Stimulated activated CD8-positive, alpha-beta memory T cell treated with anti-CD3 and anti-CD28 coated beads, Interleukin-2, amount 100 ng/mL, for 1 hour (primary cell): ENCODE data around the gene UBE2D2.

Experiments used
- DNase-seq, 2 donors: peaks; one replicate each; pipeline ENCODE4 v3.0.0-alpha.2; 2020; ENCODE audit warnings: low read depth in 2 of 2

Gene UBE2D2

DNA sequence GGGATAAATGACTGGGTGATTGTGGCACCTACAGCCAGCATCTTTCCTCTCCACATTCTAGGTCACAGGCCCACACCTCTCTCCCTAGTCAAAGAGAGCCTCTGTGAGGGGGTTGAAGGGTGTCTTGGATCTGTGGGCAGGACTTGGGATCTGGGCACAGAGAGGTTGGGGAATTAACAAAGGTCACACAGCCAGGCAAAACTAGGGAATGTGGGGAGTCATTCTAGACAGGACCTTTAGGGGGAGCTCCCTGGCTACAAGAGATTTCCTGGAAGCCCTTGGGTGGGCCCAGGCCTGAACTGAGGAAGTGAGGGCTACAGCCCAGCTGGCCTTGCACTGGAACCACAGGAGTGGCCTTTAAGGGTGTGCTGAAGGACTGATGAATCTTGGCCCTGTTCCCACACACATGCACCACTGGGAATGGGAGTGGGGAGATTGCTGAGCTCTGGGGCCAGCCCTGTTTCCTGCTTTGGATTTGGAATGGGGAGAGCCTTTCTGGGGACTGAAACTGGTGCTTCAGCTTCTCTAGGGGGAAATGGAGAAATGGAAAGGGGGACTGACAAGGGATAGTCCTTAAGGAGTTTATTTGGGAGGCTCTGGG, 74.6 kb downstream of the UBE2D2 start:
- DNase-seq = no peak

DNA sequence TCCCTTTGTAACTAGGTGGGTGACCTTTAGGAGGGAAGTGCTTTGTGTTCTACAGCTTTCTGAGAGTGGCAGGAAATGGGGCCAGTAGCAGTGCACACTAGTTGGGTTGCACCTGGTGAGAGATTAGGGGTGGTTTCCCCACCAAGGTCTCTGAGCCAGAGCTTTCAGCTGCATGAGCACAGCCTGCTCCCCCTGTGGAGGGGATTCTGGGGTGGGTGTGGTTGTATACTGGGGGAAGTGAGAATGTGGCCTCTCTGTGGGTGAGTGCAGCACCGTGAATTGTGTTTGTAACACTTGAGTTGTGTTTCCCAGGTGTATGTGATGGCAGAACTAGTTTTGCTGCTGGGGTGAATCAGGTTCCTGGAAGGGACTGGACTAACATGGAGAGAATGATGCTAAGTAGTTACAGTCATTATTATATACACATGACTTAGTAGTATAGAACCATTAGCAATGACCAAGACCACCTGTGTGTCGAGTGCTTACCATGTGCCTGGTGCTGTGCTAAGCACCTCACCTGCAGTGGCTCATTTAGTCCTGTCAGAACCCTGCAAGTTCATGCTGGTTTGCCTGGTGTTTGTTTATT, 75.2 kb downstream of the UBE2D2 start:
- no peak for DNase-seq

DNA sequence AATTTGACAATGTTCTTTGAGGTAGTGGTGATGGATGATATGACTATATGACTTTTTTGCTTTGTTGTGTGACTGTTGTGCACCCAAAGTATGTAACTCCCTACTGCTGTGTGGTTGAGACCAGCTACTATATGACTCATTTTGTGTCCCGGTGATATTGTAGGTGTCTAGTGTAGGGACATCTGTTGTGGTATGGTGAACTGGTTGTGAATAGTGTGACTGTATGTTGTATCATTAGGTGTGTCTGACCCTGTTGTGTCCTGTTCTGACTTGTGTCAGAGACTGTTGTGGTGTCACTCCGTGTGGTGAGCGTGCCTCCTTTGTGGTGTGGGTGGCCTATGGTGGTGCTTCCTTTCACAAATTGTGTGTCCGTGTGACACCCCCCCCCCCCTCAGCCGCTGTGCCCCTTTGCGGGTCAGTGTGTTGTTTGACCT, 75.9 kb downstream of the UBE2D2 start:
- no peak for DNase-seq

DNA sequence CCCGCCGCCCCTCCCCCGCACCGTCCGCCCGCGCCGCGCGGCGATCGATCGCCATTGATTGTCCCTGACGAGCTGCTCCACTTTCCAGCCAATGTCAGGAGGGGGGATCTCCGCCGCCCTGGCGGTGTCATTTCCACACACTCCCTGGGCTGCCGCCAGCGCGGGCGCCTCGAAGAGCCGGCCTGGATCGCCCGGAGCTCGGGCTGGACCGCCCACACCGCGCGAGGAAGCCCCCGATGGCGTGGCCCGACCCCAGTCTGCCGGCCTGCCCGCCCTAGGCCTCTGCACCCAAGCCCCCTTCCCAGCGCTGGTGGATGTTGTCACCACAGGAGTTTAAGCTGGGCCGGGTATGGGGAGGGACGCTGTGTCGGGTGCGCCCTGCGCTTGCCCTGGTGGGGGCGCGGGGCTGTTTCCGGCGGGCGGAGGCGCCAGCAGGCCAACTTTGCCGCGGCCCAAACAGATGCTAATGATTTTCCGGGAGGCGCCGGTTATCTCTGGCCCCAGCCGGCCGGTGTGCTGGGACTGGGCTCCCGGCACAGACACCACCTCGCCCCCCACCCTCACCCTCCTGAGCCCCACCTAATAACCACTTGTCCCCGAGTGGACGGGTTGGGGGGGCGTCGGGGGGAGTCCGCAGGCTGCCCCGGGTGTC, 76.4 kb downstream of the UBE2D2 start:
- DNase-seq = no peak

DNA sequence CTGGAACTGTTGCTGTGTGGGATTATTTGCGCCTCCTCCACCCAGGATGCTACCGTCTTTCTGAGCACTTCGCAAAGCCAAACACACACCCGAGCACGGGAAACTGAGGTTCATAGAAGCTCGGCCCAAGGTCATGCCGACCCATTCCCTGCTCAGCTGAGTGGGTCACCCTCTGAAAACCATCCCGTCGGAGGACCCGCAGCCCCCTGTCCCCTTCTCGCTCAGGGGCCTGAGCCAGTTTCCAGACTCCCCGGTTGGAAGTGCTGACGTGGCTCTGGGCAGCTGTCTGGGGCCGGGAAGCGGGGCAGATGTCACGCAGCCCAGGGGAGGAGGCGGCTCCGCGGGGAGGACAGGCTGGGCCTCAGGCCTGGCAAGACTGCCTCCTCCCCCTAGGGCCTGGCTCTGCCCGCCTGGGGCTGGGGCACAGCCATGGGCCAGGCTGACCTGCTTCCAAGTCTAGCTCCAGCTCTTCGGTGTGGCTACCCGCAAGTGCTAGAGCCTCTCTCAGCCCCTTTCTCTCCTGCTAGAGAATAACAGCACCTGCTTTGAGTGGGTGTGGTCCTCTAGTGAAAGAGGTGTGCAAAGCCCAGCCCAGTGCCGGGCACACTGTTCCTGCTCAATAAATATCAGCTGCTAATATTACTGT, 77.1 kb downstream of the UBE2D2 start:
- no peak for DNase-seq

DNA sequence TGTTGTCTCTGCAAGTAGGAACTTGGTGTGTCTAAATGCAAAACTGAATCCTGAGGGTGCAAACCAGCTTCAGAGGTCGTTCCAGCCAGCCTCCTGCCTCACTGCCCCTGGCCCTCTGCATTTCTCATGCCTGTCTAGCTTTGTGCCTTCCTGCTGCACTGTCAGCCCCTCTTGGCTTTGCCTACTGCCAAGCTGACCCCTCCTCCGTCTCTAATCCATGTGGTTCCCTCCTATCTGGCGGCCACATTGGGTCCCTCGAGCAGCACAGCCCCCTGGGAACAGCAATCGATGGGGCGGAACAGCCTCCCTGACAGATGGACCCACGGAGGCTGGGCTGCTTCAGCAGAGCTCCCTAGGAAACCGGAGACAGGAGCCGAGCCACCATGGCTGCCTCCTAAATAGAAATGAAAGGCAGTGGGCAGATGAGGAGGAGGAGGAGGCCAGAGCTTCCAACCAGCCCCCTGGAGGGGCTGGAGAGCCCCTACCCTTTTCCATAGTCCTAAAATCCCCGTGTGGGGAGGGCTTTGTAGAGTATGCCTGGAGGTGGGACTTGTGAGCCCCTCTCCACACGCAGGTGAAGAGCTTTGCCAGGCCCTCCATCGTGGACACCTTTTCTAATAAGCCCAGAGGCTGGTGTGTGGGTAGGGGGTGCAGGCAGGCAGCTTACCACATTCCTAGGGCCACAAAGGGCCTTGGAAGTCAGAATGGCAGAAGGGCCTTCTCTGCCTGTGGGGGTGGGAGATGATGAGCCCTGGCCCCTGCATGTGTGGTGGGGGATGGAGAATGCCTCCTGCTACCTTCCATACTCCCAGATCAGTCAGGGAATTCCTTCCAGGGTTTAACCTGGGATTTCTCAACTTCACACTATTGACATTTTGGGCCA, 77.8 kb downstream of the UBE2D2 start:
- no peak for DNase-seq

DNA sequence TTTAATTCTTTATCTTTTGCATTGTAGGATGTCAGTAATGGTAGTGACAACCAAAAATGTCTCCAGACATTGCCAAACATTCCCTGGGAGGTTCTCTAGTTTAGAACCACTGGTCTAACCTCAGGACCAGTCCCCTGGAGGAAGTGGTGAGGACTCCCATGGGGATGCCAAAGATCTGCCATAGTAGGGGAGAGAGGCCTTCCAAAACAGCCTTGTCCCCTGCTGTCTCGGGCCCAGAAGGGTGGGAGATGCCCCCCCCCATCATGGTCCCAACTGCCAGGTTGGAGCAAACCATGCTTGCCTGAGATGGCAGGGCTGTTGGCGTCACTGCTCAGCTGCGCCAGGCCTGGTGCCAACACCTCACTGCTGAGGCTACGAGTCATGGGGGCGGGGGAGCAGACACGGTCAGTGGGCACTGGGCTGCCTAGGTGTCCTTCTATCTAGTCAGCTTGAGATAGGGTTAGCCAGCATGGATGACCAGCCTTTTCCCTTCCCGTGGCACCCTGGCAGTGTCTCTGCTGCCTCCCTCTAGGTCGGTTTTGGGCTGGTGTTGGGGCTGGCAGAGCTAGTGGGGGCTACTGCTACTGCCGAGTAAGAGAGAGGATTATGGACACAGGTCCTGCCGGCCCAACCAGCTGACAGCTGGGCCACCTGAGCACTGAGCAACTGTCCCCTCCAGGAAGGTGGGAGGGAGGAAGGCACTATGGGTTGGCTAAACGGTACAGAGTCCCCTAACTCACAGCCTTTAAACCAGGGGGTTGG, 78.7 kb downstream of the UBE2D2 start:
- no peak for DNase-seq

DNA sequence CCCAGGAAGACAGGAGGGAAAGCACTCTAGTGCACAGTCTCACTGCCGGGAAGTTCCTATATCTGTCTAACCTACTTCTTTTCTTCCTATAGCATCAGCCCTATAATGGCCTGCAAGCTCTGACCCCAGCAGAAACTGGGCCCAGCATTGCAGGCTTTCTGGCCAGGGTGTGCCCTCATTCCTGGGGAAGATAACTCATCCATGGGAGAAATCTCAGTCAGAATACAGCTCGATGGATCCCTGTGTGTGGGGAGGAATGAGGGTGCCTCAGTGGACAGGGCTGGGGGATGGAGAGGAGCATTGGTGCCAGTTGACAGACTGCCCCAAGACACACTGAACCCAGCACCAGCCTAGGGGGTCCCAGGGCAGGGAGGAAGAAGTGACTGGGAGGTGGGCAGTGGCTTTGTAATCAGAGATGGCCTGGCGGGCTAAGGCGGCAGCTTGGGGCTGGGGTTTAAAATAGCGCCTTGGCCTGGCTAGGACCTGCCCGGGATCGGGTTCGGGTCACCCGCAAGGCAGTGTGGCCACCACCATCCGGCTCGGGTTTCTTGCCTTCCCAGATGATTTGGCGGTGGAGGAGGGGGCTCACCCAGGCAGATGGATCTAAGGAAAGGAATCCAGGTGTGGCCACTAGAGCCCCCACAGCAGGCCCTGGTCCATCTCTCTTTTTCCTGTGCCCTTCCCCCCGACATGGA, 79.4 kb downstream of the UBE2D2 start:
- no peak for DNase-seq

DNA sequence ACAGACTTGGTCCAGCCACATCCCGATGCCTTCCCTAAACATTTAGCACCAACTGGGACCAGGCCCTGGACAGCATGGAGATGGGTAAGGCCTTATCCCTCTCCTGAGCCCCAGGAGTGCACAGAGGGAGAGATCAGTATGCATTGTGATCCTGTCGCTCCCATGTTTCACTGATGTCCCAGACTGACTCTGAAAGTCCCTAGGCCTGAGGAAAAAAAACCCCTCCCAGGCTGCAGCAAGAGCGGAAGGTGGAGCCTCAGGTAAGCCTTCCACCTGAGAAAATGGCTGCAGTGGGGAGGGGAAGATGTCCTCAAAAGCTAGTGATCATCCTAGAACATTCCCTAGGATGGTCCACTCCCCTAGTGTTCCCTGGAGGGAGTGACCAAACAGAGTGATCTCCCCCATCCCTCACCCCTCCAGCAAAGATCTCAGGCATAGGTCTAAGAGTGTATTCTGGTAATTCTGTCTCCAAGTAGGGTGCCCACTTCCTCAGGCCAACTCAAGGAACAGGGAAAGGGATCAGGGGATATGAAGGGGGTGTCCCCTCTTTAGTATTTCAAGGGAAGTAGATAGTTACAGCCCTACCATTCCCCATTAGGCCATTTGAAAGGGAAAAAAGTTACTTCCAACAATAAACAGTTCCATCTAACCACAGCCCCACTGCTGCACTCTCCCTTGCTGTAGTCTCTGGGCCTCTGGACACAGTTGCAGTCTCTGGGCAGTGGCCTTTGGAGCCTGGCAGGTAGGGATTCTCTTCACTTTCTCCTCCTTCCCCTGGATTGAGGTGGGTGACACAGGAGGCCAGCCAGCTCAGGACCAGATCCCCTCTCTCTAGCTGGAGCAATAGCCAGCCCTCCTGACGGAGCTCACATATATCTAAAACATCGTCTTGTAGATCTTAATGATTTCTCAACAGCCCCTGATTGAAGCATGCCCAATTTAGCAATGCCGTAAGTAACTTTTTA, 80.3 kb downstream of the UBE2D2 start:
- DNase-seq = no peak

DNA sequence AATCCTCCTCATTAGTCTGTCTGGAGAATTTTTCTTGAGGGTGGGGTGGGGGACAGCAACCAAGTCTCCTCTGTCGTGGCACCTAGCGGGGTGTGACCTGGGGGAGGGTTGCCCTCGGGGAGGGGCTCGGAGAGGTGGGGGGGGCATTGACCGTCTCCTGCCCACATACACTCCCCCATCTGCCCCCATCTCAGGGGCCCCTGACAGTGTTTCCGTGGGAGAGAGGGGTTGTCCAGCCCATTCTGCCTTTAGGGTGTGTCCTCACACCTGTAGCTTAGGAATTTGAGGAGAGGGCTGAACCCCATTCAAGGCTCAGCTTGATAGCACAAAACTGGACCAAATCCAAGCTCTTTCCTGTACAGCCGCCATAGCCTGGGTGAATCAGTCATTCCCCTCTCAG, 81.1 kb downstream of the UBE2D2 start:
- DNase-seq = no peak

DNA sequence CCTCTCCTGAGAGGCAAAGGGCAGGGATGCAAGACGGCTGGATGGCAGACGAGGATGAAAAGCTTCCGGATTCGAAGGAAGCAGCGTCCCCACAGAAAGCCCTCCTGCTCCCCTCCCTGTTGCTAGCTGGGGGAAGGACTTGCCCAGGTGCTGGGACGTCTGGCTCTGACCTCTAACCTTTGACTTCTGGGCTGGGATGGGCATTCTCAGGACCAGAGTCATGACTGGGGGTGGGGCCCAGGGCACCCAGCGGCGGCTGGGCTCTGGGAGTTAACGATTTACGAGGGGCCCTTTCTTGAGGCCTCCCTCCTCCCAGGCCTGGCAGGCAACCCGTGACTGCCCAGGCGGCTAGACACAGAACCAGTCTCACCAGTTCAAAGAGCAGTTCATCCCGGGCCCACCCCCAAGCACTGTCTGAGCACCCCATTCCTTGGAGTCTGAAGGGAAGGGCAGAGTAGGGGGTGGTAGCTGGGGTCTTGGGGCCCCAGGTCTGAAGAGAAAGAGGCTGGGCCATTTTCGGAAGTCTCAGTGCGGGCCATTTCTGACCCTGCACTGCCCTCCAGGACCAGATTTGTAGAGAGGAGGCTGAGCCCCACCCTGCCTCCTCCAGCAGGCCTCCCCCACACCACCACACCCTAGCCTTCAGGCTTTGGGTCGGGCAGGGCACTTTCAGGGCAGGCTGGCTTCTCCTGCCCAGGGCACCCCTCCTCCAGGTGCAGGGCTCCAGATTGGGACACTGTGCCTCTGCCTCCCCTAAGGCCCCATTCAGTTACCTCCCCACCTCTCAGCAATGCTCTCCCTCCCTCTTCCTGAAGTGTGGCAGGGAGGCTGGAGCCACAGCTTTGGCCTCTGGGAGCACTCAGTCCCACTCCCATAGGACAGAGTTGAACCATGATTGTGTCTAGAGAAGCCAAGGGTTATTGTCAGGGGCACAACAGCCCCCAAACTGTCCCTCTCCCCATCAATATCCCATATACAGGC, 82.0 kb downstream of the UBE2D2 start:
- DNase-seq = no peak

DNA sequence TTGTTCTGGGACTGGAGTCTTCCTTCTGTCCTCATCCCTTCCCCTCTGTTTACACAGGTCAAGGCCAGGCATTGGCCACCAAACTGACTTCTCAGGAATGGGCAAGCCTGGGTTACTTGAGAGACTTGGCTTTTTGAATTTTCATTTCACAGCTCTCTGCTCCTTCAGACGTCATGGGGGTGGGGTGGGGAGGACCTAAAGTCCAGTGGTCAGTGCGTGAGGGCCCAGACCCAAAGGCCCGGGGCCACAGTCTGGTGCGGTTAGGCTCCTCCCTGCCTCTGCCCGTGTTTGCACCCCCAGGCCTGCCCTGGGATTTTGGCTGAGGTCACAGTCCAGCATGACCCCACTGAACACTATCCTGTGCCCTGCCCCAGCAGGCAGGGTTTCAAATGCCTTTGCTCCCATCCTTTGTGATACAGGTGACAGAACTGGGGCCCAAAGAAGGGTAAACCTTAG, 82.9 kb downstream of the UBE2D2 start:
- no peak for DNase-seq

DNA sequence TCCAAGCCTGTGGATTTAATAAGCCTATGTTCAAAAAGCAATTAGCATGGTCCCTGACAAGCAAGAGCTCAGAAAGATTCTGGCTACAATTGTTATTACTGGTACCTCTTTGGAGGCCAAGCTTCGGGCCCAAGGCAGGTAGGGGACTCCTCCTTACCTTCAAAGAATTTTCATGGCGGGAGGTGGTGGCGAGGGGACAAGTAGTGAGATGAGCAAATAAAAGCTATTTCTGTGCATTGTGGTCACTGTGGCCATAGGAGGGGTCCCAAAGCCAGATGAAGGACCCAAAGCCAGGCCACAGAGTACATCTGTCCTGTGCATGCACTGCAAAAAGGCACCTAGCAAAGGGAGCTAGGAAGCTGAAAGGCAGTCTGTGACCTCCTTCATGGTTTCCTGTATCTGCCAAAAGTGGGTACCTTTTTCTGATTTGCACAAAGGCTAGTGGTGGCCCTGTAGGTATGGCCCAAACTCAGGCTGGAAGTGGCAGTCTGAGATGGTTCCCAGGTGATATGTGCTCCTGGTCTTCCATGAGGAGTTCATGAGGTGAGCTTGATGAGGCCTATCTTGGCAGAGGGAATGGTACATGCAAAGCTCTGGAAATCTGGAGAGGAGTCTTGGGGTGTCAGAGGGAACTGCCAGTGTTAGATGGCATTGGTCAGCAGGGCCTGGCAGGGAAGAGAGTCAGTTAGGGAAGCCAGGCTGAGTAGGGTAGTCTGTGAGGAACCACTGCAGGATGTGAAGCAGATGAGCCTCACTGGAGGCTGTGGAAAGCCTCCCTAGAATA, 83.7 kb downstream of the UBE2D2 start:
- no peak for DNase-seq

DNA sequence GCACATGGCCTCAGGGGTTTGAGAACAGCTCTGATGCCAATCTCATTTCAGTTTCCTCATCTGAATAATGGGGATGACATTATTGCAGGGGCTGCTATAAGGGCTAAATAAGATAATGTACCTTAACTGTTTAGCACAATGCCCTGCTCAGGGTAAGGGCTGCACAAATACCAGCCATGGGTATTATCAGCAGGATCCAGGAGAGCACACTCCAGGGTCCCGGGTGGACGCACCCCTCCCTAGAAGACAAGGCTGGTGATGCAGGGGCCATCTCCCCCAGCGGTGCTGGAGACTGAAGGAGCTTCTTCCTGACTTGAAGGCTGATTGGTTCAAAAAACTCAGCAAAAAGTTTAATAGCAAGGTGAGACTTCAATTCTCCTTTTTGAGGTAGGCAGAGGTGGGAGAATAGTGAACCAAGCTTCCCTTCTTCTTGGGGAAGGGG, 84.3 kb downstream of the UBE2D2 start:
- DNase-seq = no peak

DNA sequence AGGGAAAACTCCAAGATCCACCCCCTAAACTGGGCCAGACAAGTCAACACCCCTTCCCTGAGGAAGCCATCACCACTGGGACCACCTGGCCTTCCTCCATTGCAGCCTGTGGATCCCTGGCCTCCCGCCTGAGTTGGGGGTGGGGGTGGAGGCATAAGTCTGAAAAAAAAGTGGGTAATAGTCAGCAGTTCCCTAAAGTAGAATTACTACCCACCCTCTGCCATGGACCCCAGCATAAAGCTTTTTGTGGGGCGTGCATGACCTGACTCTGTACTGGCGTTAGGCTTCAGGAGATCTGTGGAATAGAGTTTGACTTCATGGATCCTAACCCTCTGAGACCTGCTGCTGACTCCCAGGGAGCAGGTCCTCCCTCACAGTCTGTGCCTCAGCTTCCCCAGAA, 85.0 kb downstream of the UBE2D2 start:
- DNase-seq = no peak

DNA sequence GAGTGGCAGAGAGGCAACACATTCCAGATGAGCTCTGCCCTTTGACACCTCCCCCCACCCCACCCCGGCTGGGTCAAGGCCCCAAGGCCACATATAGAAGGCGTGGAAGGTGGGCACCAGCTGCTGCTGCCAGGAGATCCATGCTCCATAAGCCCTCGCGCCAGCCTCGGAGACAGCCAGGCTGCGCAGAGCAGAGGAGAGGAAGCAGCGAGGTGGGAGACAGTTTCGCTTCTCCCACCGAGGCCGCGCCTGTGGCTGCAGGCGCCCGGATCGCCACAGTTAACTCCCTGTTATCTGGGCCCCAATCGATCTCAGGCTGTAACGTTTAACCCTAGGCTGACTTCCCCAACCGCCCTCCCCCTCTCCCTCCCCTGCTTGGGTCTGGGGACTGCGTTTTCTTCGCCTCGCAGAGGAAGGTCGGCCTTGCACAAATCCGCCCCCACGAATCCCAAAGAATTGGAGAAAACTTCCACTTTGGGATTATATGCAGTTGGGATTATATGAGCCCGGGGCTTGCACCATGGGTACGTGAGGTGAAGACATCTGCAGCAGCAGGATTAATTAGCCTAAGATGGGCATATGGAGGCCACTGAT, 85.9 kb downstream of the UBE2D2 start:
- DNase-seq = no peak
